HCEC 1CT (cell line): ENCODE results near the gene ALAS1.
A peak's percentile ranks its signal among the peaks of the same experiment; 100 is the strongest.

Experiments used
- DNase-seq: peaks from one replicate; pipeline ENCODE4 v3.0.0-alpha.2; 2017

The ALAS1 gene

GRCh38 chr3:52202384-52203077, 4.6 kb downstream of the ALAS1 start:
- no peak for DNase-seq

GRCh38 chr3:52203701-52204100, 5.7 kb downstream of the ALAS1 start:
- no peak for DNase-seq

- no peak for DNase-seq
Measured at GRCh38 chr3:52204337-52205073, 6.5 kb downstream of the ALAS1 start.

DNA sequence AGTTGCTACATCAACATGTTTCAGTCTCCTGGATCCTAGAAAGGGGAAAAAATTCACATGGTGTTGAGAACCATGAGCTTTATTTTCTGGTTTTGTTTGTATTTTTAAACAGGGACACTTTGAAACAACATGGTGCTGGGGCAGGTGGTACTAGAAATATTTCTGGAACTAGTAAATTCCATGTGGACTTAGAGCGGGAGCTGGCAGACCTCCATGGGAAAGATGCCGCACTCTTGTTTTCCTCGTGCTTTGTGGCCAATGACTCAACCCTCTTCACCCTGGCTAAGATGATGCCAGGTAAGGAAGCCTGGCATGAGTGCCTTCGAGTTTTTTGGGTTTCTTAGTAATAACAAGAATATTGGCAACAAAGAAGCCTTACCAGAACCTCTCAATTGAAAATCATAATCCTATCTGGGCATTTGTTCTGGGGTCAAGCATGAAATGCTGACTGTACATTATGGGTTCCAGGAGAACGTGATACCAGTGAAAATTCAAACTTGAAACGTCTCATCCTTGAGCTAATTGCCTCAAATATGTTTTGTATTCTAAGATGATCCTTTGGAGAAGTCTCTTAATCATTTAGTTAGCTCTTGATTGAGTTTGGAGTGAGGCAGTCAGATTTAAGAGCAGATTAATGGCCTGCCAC, 7.9 kb downstream of the ALAS1 start:
- no peak for DNase-seq

GRCh38 chr3:52208556-52208955, 10.6 kb downstream of the ALAS1 start:
- no peak for DNase-seq

- DNase-seq: no peak
Measured at GRCh38 chr3:52210037-52210436, 12.1 kb downstream of the ALAS1 start.

DNA sequence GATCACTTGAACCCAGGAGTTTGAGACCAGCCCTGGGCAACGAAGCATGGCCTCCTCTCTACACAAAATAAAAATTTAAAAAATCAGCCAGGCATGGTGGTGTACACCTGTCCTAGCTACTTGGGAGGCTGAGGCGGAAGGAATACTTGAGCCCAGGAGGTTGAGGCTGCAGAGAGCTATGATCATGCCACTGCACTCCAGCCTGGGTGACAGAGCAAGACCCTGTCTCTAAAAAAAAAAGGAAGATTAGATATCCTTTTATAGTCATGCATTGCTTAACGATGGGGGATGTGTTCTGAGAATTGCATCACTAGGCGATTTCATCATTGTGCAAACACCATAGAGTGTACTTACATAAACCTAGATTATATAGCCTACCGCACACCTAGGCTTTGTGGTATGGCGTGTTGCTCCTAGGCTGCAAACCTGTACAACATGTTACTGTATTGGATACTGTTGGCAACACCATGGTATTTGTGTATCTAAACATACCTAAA, 12.6 kb downstream of the ALAS1 start:
- DNase-seq: peak; percentile 20

DNA sequence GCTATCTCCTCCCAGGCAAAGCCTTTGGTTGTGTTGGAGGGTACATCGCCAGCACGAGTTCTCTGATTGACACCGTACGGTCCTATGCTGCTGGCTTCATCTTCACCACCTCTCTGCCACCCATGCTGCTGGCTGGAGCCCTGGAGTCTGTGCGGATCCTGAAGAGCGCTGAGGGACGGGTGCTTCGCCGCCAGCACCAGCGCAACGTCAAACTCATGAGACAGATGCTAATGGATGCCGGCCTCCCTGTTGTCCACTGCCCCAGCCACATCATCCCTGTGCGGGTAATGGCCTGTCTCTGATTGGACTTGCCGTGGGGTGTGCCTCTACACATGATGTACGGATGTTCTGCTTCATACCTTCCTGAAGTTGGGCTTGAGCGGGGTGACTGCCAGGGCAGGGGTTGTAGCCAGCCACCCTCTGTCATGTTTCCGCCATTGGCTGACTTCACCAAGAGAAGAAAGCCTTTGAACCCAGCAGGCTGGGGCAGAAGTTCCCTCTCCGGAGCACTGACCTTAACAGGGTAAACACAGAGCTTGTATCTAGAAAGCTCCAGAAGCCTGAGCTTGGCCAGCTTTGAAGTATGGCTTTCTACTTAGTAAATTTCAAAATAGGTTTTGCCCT, 13.4 kb downstream of the ALAS1 start:
- DNase-seq: no peak

- no peak for DNase-seq
Measured at GRCh38 chr3:52213005-52213404, 15.0 kb downstream of the ALAS1 start.

- no peak for DNase-seq
Measured at GRCh38 chr3:52213901-52214300, 15.9 kb downstream of the ALAS1 start.

DNA sequence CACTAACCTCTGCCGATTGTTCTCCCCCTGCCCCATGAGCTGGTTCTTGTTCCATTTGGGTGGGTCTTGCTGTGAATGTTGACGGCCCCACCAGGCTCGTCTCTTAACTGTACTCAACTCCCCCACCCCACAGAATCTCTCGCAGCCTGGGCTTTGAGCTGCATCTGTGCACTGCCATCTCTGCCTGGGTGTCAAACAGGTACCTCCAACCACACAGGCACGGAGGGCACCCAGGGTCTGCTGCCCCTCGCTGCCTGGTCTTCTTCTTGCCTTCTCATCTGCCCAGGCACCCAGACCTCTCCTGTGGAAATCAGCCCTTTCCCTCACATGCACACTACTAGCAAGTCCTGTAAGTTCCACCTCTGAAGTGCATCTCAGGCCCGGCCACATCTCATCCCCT, 17.4 kb downstream of the ALAS1 start:
- DNase-seq: no peak

- DNase-seq: peak; percentile 52
Measured at GRCh38 chr3:52216585-52217408, 18.8 kb downstream of the ALAS1 start.

DNA sequence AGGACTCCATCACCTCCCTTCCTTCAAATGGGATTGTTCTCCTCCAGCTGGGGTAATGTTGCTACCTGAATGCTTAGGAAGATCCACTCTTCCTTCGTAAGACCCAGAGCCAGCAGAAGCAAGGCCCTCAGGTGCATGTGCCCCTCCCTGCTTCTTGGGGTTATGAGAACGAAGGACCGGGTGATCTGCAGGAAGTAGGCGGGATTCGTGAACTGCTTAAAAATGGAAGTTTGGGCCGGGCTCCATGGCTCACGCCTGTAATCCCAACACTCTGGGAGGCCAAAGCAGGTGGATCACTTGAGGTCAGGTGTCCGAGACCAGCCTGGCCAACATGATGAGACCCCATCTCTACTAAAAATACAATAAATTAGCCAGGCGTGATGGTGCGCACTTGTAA, 19.4 kb downstream of the ALAS1 start:
- no peak for DNase-seq

- no peak for DNase-seq
Measured at GRCh38 chr3:52218026-52218425, 20.1 kb downstream of the ALAS1 start.

GRCh38 chr3:52218454-52218853, 20.5 kb downstream of the ALAS1 start:
- DNase-seq: no peak

DNA sequence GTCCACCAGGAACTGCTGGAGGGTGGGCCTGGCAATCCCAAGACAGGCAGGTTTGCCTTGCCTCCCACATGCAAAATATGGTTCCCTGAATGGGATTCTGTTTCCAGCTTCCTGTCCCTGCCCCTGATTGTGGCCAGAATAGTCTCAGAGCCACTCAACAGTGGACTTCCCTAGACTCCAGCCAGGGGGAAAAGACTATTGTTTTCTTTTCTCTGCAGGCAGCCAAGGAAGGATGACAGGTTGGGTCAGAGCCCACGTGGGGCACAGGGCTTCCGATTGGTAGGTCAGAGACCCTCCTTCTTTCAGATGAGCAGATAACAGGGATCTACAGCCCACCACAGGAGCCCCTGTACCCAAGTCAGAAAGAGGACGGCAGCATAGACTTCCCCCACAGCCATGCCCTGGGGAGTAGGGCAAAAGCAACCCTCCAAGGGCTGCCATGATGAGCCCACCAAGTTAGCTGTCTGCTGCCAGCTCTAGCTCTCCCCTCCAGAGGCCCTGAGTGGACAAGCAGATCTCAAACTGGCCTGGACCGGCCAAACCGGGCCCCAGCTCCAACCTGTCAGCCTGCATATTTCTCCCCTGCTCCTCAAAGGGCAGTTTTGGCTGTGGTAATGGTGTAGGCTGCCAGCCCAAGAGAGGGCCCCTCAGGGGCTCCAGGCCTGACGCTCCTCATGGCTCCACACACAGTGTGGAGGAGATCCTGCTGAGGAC, 21.1 kb downstream of the ALAS1 start:
- no peak for DNase-seq

DNA sequence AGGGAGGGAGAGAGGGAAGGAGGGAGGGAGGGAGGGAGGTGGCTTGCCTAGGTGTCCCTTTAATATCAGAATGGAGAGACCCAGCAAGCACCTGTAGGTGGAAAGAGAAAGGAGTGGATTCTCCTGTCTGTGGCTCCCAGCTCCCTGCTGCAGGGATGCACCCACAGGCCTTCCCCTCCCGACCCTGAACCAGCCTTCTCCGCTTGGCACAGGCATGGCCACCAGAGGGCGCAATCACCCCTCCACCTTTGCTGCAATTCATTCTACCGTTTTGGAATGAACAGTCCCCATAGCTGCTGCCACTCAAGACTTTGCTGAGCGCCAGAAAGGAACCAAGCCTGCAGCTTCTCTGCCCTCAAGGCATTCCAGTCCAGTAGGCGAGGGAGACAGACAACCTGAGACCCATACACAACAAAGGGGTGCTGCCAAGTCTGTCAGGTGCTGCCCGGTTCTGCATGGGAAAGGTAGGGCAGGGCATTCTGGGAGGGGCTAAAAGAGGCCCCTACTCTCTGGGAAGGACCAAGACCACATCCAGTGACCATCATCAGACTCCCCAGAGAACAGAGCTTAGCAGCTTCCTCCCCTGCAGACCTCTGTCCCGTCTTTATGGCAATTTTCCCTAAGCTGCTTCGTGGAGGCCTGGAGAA, 22.5 kb downstream of the ALAS1 start:
- peak; percentile 65 for DNase-seq

DNA sequence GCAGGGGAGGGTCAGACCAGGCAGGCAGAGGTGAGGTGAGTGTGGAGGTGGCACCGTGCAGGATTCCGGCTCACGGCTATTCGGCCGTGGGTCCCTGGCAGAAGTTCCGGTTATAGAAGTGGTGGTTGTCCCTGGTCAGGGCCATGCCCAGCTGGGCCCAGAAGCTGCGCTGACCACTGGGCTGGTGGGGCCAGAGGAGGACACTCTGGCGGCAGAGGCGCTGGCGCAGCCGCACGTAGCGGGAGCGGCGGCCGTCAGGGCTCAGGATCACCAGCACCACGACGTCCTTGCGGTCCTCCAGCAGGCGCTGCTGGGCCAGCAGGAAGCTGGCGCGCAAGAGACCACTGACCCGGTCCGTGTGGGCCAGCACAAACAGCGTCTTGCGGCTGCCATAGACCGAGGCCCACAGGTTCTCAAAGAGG, 23.2 kb downstream of the ALAS1 start:
- no peak for DNase-seq

GRCh38 chr3:52221563-52222318, 23.8 kb downstream of the ALAS1 start:
- no peak for DNase-seq
